NCI-H2107 treated with DMSO at 0.1 percent for 48 hours (cell line): ENCODE measurements around the gene OLFML2A.
A peak's percentile ranks its signal among the peaks of the same experiment; 100 is the strongest.
"Not testable (repeated sequence)": the region's sequence is repeated elsewhere in the genome, so short reads cannot be mapped to it uniquely, and the experiment has no call there.

Source experiments
- DNase-seq: peaks from one replicate; lab custom pipeline; 2025; ENCODE audit not compliant: unreplicated experiment; lab: John Stamatoyannopoulos, UW

OLFML2A gene

DNA sequence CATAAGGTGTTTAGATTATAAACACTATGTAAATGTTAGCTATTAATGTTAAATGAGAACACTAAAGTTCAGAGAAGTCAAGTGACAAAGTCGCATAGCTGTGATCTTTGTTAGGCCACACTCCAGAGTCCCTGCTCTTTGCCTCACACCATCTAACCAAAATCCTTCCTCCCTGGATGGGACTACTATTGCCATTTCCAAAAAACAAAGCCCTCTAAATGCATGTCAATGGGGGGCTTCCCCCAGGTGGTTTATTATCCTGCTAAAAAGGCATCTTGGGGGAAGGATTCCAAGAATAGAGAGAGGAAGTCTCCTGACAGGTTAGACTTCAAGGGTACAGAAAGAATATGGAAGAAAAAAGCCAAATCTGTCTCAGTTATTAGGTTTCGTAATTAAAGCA, 16.2 kb upstream of the OLFML2A start:
- no peak for DNase-seq

DNA sequence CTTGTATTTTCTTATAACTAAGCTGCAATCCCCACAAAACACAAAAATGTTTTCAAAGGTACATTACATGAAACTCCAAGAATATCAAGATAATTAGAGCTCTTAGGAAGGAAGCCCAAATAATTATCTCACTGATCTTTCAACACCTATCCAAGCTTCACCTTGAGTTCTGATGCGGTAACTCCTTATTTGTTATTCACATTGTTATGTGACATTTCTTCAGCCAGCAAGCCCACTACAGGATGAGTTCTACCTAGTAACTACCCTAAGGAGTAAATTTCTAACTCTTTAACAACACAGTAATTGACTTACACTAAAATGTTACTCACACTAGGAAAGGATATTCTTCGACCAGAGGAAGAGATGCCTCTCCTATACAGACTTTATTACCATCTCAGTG, 15.7 kb upstream of the OLFML2A start:
- DNase-seq, result no peak

DNA sequence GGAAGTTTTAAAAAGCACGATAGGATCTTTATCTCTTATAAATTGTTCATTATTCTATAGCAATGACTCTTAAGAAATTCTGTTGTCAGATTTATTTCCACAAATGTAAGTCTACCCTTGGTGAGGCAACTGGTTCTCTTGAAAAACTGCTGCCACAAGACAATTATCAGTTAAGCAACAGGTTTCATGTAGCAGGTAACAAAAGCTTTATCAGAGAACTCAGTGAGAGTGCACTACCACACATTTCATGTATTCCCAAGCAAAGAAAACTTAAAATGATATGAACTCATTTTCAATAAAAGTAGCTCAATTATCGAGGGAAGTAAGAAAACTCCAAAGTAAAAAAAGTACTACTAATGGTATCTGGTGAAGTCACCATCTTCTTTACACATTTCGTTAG, 15.2 kb upstream of the OLFML2A start:
- DNase-seq, result no peak

DNA sequence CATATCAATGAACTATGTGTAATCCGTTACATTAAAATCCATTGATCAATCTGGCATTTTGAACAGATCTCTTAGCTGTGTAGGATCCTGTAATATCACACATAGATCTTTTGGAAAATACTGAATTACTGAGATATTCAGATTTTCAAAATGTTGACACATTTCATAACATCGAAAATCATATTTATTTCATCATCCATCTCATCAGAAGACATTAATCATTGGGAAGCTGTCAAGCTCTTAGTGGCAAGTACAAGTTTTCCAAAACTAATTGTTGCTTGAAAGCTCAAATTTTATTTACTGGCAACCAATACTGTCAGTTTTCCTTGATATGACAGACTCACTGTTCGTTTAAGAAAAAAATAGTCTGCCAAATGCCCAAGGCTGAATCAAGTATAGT, 14.3 kb upstream of the OLFML2A start:
- no peak for DNase-seq

DNA sequence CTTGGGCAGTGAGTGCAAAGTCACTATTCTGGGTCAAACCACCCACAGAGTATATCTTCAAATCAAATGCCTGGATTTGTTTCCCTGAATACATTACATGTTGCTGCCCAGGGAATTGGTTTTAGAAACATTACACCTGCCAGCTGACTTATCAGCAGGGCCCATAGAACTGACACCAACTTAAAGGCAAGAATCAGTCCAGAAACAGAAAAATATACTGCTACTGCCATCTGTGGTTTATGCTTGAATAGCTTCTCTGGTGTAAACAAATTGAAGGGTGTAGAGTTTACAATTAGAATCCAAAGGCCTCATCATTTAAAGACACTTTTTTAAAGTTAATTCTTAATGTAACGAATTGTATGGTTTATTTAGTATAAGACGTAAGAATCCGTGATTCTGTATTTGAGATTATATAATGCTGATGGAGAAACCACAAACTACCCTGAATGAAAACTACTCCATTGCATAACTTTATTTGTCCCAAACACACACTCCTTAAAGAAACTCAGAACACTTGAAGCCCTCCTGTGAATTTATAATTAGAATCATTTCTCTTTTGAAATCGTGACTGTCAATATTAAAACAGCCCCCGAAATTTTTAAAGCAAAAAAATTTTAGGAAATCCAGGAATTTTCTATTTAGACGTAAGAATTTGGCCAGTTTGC, 12.0 kb upstream of the OLFML2A start:
- DNase-seq, result peak; percentile 84

DNA sequence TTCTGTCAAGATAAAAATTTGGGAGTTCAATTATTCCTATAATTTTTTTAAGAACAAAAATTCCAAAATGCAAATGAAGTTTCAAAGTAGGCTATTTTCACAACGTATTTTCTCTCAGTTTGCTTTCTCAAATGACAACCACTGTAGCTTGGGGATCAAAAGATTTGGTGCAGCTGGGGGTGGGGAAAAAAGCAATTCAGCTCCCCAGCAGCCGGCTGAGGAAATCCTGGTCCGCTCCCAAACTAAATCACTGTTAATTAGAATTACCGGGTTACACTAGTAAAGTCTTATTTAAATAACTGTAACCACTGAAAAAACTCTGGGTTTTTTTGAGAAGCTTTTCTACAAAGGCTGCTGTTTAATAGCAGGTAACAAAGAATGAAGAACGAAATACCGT, 11.5 kb upstream of the OLFML2A start:
- no peak for DNase-seq

DNA sequence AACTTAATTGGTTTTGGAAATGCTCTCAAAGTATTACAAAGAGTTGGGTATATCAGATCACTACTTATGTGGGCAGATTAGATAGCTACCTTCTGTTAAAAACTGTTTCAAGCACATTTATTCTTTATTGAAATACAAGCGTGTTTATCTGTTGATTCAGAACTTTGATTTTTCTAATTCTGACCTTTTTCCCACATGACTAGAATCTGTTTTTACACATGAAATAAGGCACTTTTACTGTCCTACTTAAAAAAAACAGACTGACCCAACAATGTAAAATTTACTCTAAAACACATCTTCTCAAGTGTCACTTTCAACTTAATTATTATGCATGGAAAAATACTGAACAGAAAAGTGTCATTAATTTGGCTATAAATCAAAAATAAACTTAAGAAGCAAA, 10.6 kb upstream of the OLFML2A start:
- DNase-seq, result no peak

DNA sequence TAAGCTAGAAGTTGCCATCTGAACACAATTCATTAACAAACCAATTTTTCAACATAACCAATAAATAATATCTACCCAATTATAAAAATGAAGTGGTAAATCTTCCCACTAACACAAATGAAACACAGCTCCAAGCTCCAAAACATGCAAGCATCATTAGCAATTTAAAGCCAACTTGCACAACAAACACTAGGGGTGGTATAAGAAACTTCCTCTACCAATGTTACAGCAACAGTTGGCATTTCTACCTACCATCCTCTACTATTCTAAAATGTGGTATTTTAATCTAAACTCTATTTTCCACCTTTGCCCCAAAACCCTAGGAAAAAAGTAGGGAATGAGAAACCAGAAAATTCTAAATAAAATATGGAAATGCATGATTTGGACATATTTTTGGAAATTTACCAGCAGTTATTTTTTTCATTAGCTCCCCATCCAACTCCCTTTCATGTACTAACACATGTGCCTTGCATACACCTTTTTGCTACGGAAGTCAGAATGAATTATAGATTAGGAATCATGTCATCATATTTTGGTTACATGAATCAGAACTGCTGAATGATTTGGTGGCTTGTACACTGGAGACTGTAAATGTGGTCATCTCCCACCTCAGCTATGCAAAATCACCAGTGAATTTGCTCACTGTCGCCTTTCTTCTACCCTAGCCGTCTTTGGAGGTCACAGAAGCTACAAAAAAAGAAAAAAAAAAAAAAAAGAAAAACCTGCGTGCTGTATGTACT, 9.9 kb upstream of the OLFML2A start:
- peak; percentile 27 for DNase-seq

DNA sequence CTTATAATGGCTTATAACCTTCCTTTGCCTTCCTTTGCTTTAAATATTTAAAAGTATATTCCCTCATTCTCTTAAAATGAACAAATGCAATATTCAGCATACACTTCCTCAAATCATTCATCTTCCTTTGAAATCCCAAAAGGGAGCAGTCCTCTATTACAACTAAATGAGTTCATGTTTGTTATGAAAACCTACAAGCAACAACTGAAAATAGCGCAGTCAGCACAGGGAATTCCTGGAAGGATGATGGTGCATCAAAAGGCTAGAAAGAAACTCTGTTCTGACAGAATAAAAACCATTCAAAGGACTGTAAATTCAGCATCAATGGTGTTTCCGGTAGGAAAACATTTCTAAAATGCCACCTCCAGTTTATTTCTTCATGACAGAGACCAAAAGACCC, 9.1 kb upstream of the OLFML2A start:
- DNase-seq, result no peak

DNA sequence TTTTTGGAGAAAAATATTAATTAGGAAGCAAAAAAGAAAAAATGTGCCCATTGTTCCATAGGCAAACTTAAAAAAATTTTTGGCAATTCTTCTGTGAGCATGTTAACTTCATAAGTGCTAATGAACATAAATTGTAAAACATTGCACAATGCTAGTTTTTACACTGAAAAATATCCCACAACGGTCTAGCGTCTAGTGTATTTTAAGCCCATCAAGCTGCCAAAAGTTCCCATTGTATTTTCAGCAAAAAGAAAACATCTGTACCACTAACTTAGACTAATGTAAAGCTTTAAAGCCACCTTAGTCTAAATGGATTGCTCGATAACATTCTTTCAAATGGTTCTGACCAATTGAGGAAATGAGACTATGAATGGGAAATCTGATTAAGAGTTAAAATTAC, 8.6 kb upstream of the OLFML2A start:
- no peak for DNase-seq

DNA sequence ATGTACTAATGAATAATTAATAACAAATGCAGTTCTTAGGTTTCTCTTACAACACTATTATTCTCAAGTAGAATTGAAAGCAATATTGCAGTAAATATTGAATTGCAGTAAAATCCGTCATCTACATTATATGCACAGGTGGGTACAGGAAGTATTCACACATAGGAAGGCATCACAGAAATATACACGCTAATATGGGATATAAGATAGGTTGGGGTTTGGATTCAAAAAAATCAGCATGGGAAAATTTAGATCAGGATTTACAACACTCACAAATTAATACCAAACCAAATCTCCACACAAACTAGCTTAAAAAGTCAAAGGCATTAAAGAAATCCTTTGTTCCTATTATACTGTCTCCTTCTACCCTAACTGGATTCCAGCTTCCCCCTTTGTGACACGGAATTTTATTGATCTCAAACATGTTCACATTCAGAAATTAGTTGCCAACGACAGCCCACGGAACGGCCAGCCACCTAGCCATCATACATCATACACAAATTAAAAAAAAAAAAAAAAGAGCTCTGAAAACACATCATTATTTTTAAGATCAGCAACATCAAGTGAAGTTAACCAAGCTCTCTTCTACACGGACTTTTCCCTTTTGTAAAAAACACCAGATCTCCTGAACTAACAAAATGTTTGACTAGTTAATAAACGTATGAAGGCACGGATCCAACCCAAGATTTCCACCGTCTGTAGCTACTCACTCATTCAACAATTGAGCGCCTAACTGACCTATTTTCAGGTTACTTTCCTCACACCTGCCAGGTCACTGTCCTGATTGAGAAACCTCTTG, 8.0 kb upstream of the OLFML2A start:
- no peak for DNase-seq

DNA sequence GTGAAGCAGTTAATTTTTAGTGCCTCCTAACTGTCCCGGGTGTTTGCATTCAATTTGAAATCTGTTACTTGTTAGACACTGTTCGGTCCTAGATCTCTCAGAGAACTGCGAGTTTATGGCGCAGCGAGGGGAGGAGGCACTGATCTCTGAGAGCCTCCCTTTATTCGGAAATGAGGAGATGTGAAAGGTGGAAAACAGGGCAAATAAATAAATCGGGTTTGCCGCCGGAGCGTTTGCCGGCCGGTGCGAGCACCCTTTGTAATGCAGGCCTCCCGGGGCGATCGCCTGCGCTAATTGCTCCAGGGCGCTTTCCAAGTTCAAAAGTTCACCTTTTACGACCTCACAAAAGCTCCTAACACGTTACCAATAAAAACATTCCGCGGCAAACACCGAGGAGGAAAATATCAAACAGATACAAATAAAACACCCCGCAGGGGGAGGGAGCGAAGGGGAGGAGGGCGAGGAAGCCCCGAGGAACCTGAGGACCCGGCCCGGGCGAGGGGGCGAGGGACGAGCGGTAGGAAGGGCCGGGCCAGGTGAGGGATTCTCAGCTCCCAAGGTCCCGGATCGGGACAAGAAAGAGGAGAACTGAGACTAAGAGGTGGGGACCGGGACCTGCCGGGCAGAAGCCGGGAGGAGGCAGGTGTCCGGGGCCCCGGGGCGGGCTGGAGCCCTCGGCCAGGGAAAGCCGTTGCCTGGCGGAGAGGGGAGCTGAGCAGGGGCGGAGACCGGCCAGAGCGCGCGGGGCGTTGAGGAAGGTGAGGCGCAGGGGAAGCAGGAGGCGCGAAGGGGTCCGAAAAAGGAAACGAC, 7.2 kb upstream of the OLFML2A start:
- no peak for DNase-seq

DNA sequence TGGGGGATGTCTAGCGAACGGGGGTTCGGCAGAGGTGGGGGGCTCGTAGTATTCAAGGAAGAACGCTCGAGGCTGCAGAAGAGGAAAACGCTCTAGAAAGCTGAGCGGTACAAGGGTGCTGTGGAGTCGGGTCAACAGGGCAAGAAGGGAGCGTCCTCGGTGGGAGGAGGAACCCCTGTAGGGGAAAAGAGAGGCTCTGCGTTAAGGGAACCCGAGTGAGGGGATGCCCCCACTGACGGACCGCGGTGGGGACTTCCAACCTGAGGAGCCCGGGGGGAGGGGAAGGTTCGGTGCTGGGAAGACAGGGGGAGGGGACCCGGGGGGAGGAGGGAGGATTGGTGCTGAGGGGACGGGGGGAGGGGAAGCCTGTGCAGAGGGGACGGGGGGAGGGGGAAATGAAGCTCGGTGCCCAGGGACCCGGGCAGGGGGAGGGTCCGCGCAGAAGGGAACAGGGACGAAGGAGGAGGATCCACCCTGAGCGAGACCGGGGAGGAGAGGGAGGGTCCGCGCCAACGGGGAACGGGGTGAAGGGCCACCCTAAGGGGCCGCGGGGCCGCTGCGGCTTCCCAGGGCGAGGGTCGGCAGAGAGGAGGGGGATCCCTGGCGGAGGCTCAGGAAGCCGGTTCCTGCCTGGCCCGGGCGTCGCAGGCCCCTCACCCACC, 6.4 kb upstream of the OLFML2A start:
- no peak for DNase-seq

DNA sequence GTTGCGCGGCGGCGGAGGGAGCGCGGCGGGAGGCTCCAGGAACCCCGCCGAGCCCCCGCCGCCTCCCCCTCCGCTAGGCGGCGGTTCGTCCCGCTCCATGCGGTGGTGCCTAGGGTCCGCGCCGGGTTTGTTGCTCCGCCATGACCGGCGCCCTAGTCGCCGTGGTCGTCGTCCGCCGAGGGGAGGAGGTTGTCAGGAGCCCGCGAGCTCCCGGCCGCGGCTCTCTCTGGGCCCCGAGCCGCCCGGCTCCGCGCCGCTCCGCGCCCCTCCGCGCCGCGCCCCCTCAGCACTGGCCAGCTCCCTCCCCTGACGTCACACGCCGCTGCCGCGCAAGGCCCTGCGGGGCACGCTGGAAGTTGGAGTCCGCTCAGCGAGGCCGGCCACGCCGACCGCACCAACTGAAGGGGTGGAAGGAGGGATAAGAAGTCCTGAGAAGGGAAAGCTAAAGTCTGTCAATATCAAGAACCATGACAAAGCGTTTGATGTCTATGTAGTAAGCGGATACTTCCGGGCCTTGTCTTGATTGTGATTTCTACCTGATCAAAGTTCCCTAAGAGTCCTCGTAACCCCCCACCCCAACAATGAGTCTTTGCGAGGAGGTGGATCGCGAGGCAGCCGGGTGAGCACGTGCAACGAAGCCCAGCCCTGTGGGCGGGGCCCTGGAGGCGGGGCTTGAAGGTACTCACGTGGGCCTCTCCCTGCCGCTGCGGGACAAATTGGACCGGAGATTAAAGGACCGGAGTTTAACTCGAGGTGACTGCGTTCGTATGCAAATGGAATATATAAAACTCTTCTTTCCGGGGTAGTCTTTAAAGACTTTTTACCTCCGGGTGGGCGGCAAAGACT, 5.7 kb upstream of the OLFML2A start, which contains the start of gene NR6A1:
Gene NR6A1 (minus strand): TSS at position 291 of the 846 bp plus-strand sequence.
- peak; percentile 94 for DNase-seq

DNA sequence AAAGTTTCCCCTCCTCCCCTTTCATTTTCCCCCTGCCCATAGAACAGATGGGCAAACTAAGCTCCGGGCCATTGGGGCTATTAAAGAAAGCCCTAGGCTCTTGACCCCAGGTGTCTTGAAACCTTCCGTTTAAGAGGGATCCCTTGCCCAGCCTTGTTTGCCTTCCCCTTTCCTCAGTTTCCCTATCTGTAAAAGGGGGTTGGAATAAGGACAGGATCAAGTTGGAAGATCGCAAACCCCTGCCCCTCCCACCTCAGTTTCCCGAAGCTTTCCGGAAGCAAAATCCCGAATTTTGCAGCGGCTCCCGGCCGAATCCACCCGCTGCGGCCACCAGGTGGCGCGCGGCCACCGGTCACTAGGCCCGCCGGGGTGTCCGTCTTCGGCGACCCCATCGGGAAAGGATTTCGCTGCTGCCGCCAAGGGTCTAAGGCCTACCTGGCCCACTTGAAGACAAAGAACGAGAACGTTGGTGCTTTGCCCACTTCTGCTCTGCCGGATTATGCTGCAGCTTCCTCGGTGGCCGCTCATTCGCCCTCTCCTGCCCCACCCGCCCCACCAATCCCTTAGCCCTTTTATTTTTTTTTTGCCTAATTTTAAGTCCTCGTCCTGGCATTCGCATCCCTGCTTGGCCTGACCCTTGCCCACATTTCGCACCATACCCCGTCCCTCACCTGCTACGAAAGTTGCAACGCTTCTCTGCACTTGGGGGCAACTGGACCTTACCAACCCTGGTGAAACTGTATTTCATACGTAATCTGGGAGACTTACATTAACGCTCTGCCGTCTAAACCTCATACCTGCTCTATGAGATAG, 4.9 kb upstream of the OLFML2A start:
- DNase-seq, result peak; percentile 44

DNA sequence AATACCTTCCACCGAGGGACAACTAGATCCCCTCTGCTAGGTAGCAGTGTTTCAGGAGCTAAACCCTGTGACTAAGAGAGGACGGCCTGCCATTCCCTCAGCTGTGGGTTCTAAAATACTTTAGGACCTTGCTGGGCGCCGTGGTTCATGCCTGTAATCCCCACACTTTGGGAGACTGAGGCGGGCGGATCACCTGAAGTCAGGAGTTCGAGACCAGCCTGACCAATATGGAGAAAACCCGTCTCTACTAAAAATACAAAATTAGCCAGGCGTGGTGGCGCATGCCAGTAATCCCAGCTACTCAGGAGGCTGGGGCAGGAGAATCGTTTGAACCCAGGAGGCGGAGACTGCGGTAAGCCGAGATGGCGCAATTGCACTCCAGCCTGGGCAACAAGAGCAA, 4.1 kb upstream of the OLFML2A start:
- DNase-seq, result not testable (repeated sequence)

DNA sequence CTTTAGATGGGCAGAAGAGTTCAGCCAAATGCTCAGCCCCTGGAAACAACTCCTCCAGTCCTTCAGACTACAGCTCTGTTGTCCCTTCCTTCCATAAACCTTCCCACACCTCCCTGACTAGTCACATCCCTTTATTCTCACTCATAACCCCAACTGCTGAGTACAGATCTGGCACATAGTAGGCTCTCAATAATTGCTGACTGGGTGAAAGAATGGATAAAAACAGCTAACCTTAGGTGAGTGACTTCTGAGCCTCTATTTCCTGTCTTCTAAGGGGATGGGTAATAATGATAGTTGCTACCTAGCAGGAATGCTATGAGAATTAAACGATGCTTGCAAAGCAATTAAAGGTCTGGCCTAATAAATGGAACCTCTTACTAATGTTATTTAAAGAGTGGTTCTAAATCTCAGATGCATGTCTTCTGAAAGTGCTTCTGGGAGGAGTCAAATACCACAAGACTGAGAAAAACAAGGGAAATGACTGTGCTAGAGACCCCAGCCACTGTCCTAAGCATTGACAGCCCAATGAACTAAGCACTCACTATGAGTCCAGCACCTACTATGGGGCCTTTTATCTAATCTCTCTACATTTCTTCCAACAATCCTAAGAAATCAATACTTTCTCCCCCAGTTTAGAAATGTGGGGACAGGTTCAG, 3.3 kb upstream of the OLFML2A start:
- no peak for DNase-seq
